HuH-7.5 (cell line): ENCODE results near the gene TMEM94.

ENCODE experiments used
- DNase-seq: peaks from one replicate; pipeline ENCODE4 v3.0.0; 2011; ENCODE audit warnings: low spot score

Gene TMEM94

GRCh38 chr17:75525806-75526554, 69.5 kb downstream of the TMEM94 start:
- DNase-seq, result peak; percentile 60

GRCh38 chr17:75526555-75527270, 70.3 kb downstream of the TMEM94 start:
- DNase-seq, result no peak

- no peak for DNase-seq
Observed at GRCh38 chr17:75530837-75531720, 74.6 kb downstream of the TMEM94 start.

- no peak for DNase-seq
Observed at GRCh38 chr17:75531721-75532072, 75.3 kb downstream of the TMEM94 start.

- DNase-seq, result no peak
Observed at GRCh38 chr17:75535119-75535537, 78.7 kb downstream of the TMEM94 start.

GRCh38 chr17:75535871-75536270, 79.4 kb downstream of the TMEM94 start:
- DNase-seq, result no peak

GRCh38 chr17:75536366-75536765, 79.9 kb downstream of the TMEM94 start:
- DNase-seq, result no peak

- no peak for DNase-seq
Observed at GRCh38 chr17:75539967-75540729, 83.7 kb downstream of the TMEM94 start.

GRCh38 chr17:75540923-75541503, 84.6 kb downstream of the TMEM94 start:
- DNase-seq, result no peak

GRCh38 chr17:75542229-75542628, 85.8 kb downstream of the TMEM94 start:
- DNase-seq, result no peak

GRCh38 chr17:75542728-75543336, 86.4 kb downstream of the TMEM94 start:
- no peak for DNase-seq

- no peak for DNase-seq
Observed at GRCh38 chr17:75544250-75544649, 87.8 kb downstream of the TMEM94 start.

- DNase-seq, result no peak
Observed at GRCh38 chr17:75546181-75546580, 89.7 kb downstream of the TMEM94 start.

- no peak for DNase-seq
Observed at GRCh38 chr17:75547091-75547490, 90.7 kb downstream of the TMEM94 start.

- no peak for DNase-seq
Observed at GRCh38 chr17:75548813-75549212, 92.4 kb downstream of the TMEM94 start.
